Astrocyte of the cerebellum (primary cell): ENCODE data around the gene TAB2.
"Not testable (repeated sequence)": the region's sequence is repeated elsewhere in the genome, so short reads cannot be mapped to it uniquely, and the experiment has no call there.

Source experiments
- DNase-seq: peaks from one replicate; pipeline ENCODE4 v3.0.0-alpha.2; 2011; ENCODE audit warnings: low read depth
- H3K4me3 ChIP-seq: 2 replicates; pipeline ENCODE4 v1.5.1; 2011; ENCODE audit warnings: mild to moderate bottlenecking, low read depth, low read length, moderate library complexity
- CTCF ChIP-seq: IDR thresholded peaks from 2 replicates; pipeline ENCODE4 v1.5.1; 2012; ENCODE audit warnings: low read length, low read depth, moderate library complexity, mild to moderate bottlenecking; ENCODE audit errors: missing control alignments
- in situ Hi-C: cut with HindIII; loops from 2 replicates; pipeline ENCODE4 v1.10.0; 2017; ENCODE audit warnings: low sequenced_read_pairs

Gene TAB2

DNA sequence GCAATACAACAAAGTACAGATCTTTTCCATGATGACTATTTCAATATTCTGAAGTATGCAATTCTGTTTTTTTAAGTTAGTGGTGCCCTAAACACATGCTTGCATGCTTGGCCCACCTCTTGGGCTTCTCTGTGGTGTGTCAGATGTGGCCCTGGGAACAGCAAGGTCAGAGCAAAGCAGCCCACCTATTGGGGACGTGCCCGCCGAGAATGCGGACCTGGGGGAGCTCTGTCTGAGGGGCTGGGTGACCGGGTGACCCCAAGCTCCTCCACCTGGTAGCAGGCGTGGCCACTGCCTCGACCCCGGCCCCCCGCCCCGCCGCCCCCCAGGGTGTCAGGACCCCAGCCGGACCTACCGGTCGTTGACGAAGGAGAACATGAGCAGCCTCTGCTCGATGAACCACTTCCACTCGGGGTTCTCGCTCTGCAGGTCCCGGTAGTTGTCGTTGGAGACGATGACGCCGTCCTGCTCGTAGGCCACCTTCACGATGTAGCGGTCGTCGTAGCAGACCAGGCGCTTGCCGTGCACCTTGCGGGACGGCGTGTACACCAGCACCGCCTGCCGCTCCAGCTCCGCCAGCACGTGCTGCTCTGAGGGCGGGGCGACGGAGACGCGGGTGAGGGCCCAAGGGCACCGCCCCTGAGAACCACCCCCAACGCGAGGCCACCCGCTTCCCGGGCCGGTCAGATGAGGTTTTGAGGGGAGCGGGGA, 139.0 kb downstream of the TAB2 start:
- TF ChIP-seq CTCF = no peak
- no peak for DNase-seq
- in situ Hi-C loops = no loop called here
- H3K4me3 ChIP-seq = no peak overlapping the region

DNA sequence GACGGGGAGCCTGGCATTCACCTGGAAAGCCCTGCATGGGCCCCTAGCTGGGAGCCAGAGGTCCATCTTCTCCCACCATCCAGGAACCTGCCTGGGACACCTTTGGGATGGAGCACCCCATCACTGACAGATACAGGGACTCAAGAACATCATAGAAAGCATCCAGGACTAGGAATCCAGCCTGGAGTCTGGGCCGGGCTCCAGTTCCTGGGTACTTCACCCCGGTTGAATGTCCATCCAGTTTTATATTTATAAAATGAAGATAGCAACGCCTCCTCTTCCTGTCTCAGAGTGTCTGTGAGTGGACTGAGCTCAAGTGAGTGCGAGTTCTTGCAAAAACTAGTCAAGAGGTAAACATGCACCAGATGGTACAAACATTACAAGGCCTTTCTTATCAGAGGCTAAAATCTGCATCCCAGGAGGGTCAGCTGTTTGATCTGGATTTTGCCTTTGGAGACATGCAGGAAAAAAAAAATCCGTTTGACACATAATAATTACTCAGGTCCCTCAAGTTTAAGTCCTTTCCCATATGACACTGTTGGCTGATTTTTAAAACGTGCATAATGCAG, 139.9 kb downstream of the TAB2 start:
- in situ Hi-C loops = no loop called here
- no peak for DNase-seq
- no peak overlapping the region for H3K4me3 ChIP-seq
- TF ChIP-seq CTCF = no peak

DNA sequence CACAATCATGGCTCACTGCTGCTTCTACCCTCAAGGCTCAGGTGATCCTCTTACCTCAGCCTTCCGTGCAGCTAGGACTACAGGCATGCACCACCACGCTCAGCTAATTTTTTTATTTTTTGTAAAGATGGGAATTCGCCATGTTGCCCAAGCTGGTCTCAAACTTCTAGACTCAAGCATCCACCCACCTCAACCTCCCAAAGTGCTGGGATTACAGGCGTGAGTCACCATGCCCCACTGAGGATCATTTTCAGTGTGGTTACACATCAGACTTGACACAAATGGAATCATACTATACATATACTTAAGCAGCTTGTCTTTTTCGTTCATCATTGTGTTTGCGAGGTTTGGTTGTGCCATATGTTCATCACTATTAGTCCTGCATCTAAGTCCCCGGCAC, 140.7 kb downstream of the TAB2 start:
- in situ Hi-C loops = no loop called here
- TF ChIP-seq CTCF = no peak
- H3K4me3 ChIP-seq = no peak overlapping the region
- no peak for DNase-seq

DNA sequence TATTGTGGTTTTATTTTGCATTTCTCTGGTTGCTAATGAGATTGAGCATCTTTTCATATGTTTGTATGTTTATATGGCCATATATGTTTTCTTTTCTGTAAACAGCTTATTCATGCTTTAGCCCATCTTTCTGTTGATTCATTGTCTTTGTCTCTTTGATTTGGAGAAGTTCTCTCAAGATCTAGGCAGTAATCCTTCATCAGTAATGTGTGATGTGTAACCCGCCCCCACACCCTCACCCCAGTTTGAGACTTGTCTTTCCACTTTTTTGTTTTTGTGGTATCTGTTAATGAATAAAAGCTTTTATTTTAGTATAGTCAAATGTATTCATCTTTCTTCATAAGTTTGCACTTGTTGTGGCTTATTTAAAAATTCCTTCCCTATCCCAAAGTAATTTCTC, 141.3 kb downstream of the TAB2 start:
- H3K4me3 ChIP-seq = no peak overlapping the region
- in situ Hi-C loops = no loop called here
- no peak for DNase-seq
- TF ChIP-seq CTCF = no peak

DNA sequence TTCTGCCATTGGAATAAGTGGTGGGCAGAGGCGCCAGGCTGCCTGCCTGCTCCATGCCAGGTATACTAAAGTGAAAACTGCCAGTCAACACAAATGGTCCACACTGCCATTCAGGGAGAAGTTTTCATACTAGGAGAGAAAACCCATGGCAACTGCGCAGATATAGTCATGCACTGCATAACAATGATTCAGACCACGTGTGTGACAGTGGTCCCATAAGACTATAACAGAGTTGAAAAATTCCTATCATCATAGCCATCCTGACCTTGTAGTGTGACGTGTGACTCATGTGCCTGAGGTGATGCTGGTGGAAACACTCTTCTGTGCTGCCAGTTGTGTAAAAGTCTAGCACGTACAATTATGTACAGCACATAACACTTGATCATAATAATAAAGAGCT, 142.2 kb downstream of the TAB2 start:
- H3K4me3 ChIP-seq = no peak overlapping the region
- in situ Hi-C loops = no loop called here
- no peak for DNase-seq
- TF ChIP-seq CTCF = no peak

DNA sequence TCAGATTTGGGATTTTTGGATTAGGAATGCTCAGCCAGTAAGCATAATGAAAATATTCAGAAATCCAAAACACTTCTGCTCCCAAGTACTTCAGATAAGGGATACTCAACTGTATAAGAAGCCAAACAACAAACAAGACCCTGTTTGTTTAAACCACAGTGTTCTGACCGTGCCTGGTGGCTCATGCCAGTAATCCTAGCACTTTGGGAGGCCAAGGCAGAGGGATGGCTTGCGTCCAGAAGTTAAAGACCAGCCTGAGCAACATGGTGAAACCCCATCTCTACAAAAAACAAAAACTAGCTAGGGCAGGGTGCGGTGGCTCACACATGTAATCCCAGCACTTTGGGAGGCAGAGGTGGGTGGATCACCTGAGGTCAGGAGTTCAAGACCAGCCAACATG, 142.7 kb downstream of the TAB2 start:
- DNase-seq, in situ Hi-C loops, H3K4me3 ChIP-seq: not testable (repeated sequence)
